Hindlimb muscle (tissue), 1 donor: ENCODE results near the gene ATP6V0D1. TPM values are rescaled to one million over a fixed set of nuclear protein-coding genes. Genes with fewer than 3 reads are reported as not detected.

Source experiments
- DNase-seq: peaks from one replicate; pipeline ENCODE4 v3.0.0-alpha.2; 2013
- polyA plus RNA-seq: library from polyadenylated mRNA; unstranded; fragments of 120-200 nt; gene quantifications from one replicate; pipeline ENCODE4 v1.2.1, GENCODE V29; 2013; ENCODE audit not compliant: insufficient read length

Gene ATP6V0D1
- polyA plus RNA-seq, 1 donor = 71.6 TPM

DNA sequence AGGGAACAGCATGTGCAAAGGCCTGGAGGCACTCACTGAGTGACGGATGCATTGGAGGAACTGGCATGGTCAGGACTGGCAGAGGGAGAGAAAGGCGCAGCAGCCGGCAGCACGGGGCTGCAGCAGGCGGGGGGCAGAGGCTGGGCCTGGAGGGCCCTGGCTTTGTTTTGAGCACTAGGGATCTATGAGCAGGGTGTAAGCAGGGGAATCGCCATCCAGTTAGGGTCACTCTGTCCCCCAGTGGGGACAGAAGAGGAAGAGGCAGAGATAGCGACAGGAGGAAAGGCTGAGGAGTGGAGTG, 35.9 kb downstream of the ATP6V0D1 start:
- no peak for DNase-seq

GRCh38 chr16:67444259-67445125, 36.5 kb downstream of the ATP6V0D1 start:
- no peak for DNase-seq

DNA sequence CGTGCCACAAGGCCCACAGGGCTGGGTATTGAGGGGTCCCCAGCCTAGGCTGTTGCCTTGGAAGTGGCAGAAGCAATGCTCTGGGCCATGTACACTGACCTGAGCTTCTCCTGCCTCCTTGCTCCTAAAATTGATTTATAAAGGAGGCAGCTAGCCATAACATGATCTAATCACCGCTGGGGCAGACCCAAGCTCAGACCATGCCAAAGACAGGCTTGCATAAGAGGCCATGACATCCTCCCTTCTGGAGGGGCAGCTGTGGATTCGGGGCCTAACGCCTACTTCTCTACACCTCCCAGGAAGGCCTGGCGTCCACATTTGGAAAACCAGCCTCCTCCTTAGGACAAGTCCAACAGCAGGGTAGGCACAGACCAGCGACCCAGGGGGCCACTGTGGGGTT, 37.7 kb downstream of the ATP6V0D1 start:
- peak; percentile 76 for DNase-seq

DNA sequence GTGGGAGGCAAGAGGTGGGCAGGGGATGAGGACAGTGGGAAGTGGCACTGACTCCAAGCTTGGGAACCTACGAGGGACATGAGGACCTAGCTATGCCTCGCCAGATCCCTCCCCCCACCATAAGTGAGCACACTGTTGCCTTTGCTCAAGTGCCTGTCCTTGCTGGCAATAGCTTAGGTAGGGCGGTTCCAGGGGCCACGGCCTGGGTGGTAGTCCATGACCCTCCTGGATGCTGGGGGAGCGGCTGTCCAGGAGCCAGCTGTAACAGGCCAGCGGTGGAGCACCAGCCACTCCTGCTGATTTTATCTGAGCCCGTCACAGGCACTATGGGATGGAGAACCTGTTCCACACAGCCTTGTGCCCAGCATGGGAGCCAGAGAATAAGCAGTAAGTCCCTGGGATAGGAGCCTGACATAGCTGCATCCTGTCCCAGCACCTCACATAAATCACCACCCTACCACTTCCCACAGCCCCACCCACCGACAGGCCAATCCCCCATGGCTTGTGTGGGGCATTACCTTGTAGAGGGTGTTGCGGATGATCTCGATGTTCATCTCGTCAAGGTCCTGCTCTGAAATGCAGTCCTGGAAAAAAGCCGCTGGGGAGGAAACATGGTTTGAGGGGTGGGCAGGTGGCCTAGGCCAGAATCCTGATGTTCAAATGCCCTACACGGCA, 38.2 kb downstream of the ATP6V0D1 start:
- DNase-seq = no peak

- DNase-seq = no peak
Observed at GRCh38 chr16:67441907-67442306, 39.0 kb downstream of the ATP6V0D1 start.

GRCh38 chr16:67441271-67441753, 39.6 kb downstream of the ATP6V0D1 start:
- no peak for DNase-seq

GRCh38 chr16:67438824-67439393, 42.0 kb downstream of the ATP6V0D1 start:
- no peak for DNase-seq

DNA sequence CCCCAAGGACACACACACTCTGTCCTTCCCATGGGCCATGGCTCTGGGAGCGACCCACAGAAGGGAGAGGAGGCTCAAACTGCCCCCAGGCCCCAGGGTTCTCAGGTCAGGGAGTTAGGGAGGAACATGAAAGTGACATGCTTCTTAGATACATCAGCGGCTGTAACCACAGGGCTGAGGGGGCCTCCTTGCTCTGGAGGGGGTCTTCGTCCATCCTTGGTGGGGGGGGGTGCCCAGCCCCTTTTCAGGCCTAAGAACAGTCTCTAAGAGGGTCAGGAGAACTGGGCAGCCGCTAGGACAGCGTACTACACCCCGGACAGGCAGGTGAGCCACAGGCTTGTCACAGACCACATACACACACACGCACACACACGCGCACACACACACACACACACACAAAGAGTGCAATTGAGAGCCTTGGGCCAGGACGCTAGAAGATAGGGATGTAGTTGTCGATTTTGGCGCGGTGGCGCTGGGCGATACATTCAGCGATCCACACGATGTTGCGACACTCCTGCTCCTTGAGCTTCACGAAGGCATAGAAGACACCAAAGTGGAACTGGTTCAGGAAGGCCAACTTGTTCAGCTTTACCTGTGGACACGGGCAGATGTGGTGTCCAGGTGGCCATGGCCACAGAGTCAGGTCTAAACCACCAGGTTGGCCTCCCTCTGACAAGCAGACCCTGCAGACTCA, 42.7 kb downstream of the ATP6V0D1 start:
- DNase-seq = no peak

DNA sequence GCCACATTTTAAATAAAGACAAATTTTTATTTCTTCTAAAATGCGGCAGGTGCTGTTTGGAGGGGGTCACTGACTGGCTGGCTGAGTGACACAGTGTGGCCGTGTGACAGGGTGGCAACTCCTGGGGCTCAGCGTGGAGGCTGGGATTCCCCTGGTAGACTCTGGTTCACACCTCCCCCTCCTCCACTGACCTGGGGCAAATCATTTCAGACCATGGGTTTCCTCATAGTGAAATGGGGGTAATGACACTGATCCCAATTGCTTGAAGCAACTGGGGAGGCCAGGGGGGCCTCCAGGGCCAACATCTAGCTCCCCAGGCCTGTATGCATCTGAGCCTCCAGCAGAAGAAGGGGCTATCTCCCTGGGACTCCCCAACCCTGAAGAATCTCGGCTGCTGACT, 43.4 kb downstream of the ATP6V0D1 start:
- no peak for DNase-seq

GRCh38 chr16:67436640-67437193, 44.2 kb downstream of the ATP6V0D1 start:
- DNase-seq = no peak

GRCh38 chr16:67435758-67436164, 45.2 kb downstream of the ATP6V0D1 start:
- DNase-seq = no peak

- no peak for DNase-seq
Observed at GRCh38 chr16:67433131-67433719, 47.7 kb downstream of the ATP6V0D1 start.

- no peak for DNase-seq
Observed at GRCh38 chr16:67432506-67432890, 48.5 kb downstream of the ATP6V0D1 start.

GRCh38 chr16:67431775-67432505, 49.0 kb downstream of the ATP6V0D1 start:
- no peak for DNase-seq

DNA sequence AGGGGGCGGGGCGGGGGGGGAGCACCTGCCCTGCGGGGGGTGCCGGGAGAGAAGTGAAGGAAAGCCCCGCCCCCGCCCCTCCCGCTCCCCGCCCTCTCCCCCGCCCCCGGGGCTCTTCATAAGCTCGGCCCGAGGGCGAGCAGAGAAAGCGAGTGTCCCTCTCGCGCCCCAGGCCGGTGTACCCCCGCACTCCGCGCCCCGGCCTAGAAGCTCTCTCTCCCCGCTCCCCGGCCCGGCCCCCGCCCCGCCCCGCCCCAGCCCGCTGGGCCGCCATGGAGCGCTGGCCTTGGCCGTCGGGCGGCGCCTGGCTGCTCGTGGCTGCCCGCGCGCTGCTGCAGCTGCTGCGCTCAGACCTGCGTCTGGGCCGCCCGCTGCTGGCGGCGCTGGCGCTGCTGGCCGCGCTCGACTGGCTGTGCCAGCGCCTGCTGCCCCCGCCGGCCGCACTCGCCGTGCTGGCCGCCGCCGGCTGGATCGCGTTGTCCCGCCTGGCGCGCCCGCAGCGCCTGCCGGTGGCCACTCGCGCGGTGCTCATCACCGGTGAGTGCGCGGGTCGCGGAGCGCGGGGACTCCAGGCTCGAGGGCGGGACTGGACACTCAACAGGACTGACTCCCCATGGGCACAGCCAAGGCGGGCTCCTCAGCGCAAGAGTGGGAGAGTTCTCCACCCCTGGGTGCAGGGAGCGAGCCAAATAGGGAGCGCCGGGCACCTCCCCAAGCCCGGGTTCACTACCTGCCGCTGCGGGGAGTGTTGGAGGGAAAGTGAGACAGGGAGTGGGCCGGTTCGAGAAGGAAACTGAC, 49.8 kb downstream of the ATP6V0D1 start, which contains the start of gene HSD11B2:
HSD11B2 (plus strand) TSS at position 145 of the 798 bp plus-strand sequence; CDS start at position 273, 128 bp downstream.
- DNase-seq = no peak

GRCh38 chr16:67430504-67430976, 50.4 kb downstream of the ATP6V0D1 start:
- DNase-seq = no peak

DNA sequence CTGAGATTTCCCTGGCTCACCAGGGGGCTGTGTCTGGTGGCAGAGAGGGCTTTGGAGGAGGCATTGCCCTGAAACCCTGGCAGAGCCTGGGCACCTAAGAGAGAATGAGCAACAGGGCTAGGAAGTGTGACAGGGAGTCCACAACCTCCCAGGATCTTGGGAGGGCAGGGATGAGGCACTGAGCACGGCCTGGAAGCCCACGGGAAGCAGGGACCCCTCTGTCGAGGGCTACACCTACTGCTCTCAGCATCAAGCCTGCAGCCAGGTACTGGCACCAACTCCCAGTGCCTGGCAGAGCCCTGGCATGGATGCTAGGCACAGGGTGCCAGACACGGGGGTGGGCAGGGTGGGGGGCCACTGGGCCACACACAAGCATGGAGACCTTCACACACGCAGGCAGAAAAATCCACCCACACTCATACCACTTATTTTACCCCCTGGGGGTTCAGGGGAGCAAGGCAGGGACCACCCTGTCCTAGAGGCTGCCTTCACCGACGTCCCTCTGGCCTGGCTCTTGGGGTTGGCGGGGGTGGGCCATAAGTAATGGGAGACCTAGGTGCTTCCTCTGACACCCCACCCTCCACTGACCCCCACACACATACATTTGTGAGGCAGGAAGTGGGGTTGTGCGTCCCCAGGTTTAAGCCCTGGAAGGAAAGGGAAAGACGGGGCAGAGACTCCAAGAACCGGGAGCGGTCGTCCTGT, 51.0 kb downstream of the ATP6V0D1 start:
- DNase-seq = no peak

DNA sequence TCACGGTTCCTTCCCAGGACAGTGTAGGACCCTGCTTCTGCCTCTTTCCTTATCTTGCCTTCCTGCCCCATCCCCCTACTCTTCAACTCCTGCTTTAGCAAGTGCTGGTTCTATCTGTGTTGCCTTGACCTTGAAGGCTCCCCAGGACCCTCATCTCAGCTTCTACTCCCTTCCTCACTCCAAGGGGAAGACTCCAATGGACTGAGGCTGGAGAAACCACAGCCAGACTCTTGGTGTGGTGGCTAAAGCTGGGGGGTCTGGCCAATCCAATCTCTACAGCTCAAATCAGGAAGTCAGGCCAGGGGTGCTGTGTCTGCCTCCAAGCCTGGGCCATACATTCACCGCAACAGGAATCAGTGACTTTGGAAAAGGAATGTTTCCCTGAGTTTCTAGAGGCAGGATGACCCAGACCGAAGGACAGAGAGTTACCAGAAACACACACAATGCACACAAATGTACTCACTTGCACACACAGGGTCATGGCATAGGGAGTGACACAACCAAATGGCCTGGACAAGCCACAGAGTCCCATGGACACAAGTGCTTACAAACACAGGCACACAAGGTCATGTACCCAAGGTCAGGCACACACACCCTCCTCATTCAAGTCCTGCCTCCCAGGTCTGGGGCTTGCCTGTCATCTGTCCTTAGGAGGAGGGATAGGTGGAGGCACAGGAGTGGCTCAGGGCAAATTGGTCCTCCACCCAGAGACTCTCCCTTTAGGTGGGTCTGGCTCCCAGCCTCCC, 51.7 kb downstream of the ATP6V0D1 start:
- no peak for DNase-seq

GRCh38 chr16:67428146-67428731, 52.7 kb downstream of the ATP6V0D1 start:
- DNase-seq = no peak
